GM12864 (cell line): Measurements from ENCODE around the gene MLLT11.

Source experiments
- DNase-seq: peaks from one replicate; pipeline ENCODE4 v3.0.0-alpha.2; 2011; ENCODE audit warnings: low read depth
- H3K4me3 ChIP-seq: 2 replicates; pipeline ENCODE4 v1.5.1; 2011; ENCODE audit warnings: mild to moderate bottlenecking, low read depth, low read length, control low read depth
- CTCF ChIP-seq: IDR thresholded peaks from 2 replicates; pipeline ENCODE4 v1.5.1; 2011; ENCODE audit warnings: low read depth, mild to moderate bottlenecking, moderate library complexity, low read length, control low read depth, inconsistent platforms; ENCODE audit errors: missing control alignments

Gene MLLT11

GRCh38 chr1:151060007-151060656 is at the start of gene MLLT11:
MLLT11 (plus strand) TSS chr1:151060397; CDS start chr1:151067225, 6,828 bp downstream.
- TF ChIP-seq CTCF, result no peak
- no peak for DNase-seq
- peak within 1 kb of the TSS; percentile 80 for H3K4me3 ChIP-seq

GRCh38 chr1:151011154-151011850 is 48.9 kb upstream of the MLLT11 start:
- DNase-seq, result no peak
- TF ChIP-seq CTCF, result no peak
- H3K4me3 ChIP-seq, result no peak overlapping the region

GRCh38 chr1:151012684-151013471 is 47.3 kb upstream of the MLLT11 start:
- DNase-seq, result no peak
- H3K4me3 ChIP-seq, result no peak overlapping the region
- no peak for TF ChIP-seq CTCF

- H3K4me3 ChIP-seq, result no peak overlapping the region
- DNase-seq, result no peak
- TF ChIP-seq CTCF, result no peak
Measured at GRCh38 chr1:151013518-151013917, 46.7 kb upstream of the MLLT11 start.

GRCh38 chr1:151024540-151025146 is 35.6 kb upstream of the MLLT11 start:
- peak; percentile 39 for DNase-seq
- no peak overlapping the region for H3K4me3 ChIP-seq
- TF ChIP-seq CTCF, result peak; percentile 81

- DNase-seq, result no peak
- no peak for TF ChIP-seq CTCF
- no peak overlapping the region for H3K4me3 ChIP-seq
Measured at GRCh38 chr1:151026460-151026859, 33.7 kb upstream of the MLLT11 start.
